Activated naive CD8-positive, alpha-beta T cell treated with anti-CD3 and anti-CD28 coated beads for 36 hours (primary cell): ENCODE measurements around the gene ZSWIM6. TPM values are rescaled to one million over a fixed set of nuclear protein-coding genes. Genes with fewer than 3 reads are reported as not detected.
A peak's percentile ranks its signal among the peaks of the same experiment; 100 is the strongest.

Source experiments
- DNase-seq: peaks from one replicate; pipeline ENCODE4 v3.0.0; 2021
- H3K27ac Mint-ChIP-seq: one replicate; pipeline ENCODE4 v1.8.0; 2022; ENCODE audit warnings: mild to moderate bottlenecking, moderate library complexity, mixed read lengths
- H3K27me3 Mint-ChIP-seq: one replicate; pipeline ENCODE4 v1.8.0; 2022; ENCODE audit warnings: mild to moderate bottlenecking, mixed read lengths
- H3K36me3 Mint-ChIP-seq: one replicate; pipeline ENCODE4 v1.8.0; 2021; ENCODE audit warnings: mild to moderate bottlenecking, mixed read lengths
- H3K4me1 Mint-ChIP-seq: one replicate; pipeline ENCODE4 v1.8.0; 2021; ENCODE audit warnings: mixed read lengths
- H3K4me3 Mint-ChIP-seq: one replicate; pipeline ENCODE4 v1.8.0; 2022; ENCODE audit warnings: mild to moderate bottlenecking, moderate library complexity, mixed read lengths
- H3K9me3 Mint-ChIP-seq: one replicate; pipeline ENCODE4 v1.8.0; 2022; ENCODE audit warnings: mixed read lengths
- total RNA-seq, 2 experiments: library from RNA; stranded (reverse); gene quantifications; one replicate each; pipeline ENCODE4 v1.2.3, GENCODE V29; 2021

ZSWIM6 gene
- total RNA-seq, 2 experiments from 2014 or later: 3.0 to 3.2 TPM

- no peak for DNase-seq
Measured at GRCh38 chr5:61301341-61302199, 30.5 kb upstream of the ZSWIM6 start.

DNA sequence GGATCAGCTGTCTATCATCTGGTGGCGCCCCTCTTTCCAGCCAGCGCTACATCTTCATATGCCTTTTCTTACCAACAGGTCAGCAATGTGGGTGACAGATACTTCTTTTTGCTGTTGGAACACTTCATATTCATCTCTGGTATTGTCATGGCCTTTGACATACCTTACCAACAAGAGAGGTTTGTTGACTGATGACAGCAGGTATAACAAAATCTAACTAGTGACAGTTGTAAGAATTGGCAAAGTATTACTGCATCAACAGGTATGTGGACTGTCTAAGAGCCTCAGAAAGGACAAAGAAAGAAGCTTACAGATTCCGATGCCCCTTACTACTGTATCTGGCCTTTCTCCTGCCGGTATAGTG is 29.9 kb upstream of the ZSWIM6 start:
- H3K4me1 Mint-ChIP-seq: peaks cover 17% of the 10 kb centered on the region
- no peaks in the 10 kb centered on the region for H3K9me3 Mint-ChIP-seq
- no peak overlapping the region for H3K27ac Mint-ChIP-seq
- H3K36me3 Mint-ChIP-seq: no peaks in the 10 kb centered on the region
- H3K27me3 Mint-ChIP-seq: peaks cover 4% of the 10 kb centered on the region
- no peak overlapping the region for H3K4me3 Mint-ChIP-seq
- DNase-seq: no peak

More at GRCh38 chr5:61301341-61302199, 30.5 kb upstream of the ZSWIM6 start:
- H3K4me3 Mint-ChIP-seq: no peak overlapping the region
- H3K27me3 Mint-ChIP-seq: peaks cover 4% of the 10 kb centered on the region
- H3K27ac Mint-ChIP-seq: no peak overlapping the region
- no peaks in the 10 kb centered on the region for H3K9me3 Mint-ChIP-seq
- H3K4me1 Mint-ChIP-seq: peaks cover 12% of the 10 kb centered on the region
- H3K36me3 Mint-ChIP-seq: no peaks in the 10 kb centered on the region

DNA sequence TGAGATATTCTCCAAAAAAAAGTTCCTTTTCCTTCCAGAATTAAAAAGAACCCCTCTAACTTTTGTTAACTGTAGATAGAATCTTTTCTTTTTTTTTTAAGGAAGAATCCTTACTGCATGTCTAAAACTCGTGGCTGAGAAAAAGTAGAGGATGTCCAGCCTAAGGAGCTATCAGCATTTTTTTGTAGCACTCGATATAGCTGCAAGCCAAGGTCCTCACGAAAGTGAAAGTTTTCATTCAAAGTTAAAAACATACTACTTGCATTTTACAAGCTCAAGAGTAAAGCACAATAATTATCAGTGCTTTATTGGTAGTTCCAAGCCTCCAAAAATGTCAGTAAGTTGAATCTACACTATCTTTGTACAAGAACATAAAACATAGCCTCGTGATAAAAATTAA is 28.7 kb upstream of the ZSWIM6 start:
- no peaks in the 10 kb centered on the region for H3K36me3 Mint-ChIP-seq
- no peak overlapping the region for H3K4me3 Mint-ChIP-seq
- peaks cover 17% of the 10 kb centered on the region for H3K4me1 Mint-ChIP-seq
- H3K9me3 Mint-ChIP-seq: no peaks in the 10 kb centered on the region
- no peak overlapping the region for H3K27ac Mint-ChIP-seq
- H3K27me3 Mint-ChIP-seq: peaks cover 10% of the 10 kb centered on the region
- DNase-seq: no peak

GRCh38 chr5:61304590-61305381 is 27.3 kb upstream of the ZSWIM6 start:
- DNase-seq: no peak
- peaks cover 21% of the 10 kb centered on the region for H3K27me3 Mint-ChIP-seq
- no peak overlapping the region for H3K27ac Mint-ChIP-seq
- H3K9me3 Mint-ChIP-seq: no peaks in the 10 kb centered on the region
- H3K4me3 Mint-ChIP-seq: no peak overlapping the region
- H3K36me3 Mint-ChIP-seq: no peaks in the 10 kb centered on the region
- peaks cover 17% of the 10 kb centered on the region for H3K4me1 Mint-ChIP-seq

DNA sequence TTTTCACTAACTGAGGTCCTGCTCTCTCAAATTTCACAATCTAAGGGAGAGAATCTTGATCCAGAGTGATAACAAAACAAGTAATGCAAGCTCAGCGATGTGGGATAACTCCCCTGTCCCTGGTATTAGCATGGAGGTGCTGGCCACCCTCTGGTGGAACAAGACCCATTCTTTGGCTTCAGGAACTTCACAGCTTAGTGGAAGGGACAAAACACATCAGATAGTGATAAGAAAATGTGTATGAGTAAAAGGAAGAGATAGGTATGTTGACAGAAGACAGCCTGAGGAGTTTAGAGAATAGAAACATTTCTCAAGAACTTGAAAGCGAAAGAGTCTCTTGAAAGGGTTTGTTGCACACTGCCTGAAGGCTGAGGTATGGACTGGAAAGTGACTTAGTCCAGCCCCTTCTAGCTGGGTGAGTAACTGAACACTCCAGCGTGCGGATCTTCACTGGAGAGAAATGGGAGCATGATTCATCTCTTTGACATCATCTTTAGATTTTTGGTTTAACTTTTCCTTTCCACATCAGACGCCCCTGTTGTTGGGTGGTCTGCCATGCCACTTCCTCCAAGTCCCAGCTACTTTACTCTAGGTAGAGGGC is 25.4 kb upstream of the ZSWIM6 start:
- H3K27me3 Mint-ChIP-seq: peaks cover 25% of the 10 kb centered on the region
- peak overlapping the region; percentile 2 for H3K4me3 Mint-ChIP-seq
- no peaks in the 10 kb centered on the region for H3K9me3 Mint-ChIP-seq
- H3K27ac Mint-ChIP-seq: peak overlapping the region; percentile 11
- DNase-seq: peak; percentile 18
- no peaks in the 10 kb centered on the region for H3K36me3 Mint-ChIP-seq
- H3K4me1 Mint-ChIP-seq: peaks cover 17% of the 10 kb centered on the region

DNA sequence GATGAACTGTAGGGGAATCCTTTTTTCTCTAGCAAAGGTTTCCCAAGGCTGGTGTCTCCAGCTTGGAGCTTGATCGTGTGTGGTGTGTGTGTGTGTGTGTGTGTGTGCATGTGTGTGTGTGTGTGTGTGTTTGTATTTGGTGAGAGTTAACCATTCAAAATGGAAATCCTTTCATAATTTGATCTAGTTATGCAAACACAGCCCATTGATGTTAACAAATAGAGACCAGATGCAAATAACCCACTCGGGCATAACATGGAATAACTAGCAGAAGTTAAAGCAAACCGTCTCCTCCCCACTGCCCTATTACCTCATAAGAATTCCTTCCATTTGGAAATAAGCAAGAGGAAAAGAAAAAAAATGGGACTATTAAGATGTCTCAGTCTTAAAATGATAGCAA is 24.9 kb upstream of the ZSWIM6 start:
- DNase-seq: no peak
- Mint-ChIP-seq H3K27ac (no peak overlapping the region), H3K36me3 (no peaks in the 10 kb centered on the region), H3K27me3 (peaks cover 25% of the 10 kb centered on the region), H3K4me3 (peak overlapping the region; percentile 2), H3K9me3 (no peaks in the 10 kb centered on the region), H3K4me1 (peaks cover 17% of the 10 kb centered on the region)

DNA sequence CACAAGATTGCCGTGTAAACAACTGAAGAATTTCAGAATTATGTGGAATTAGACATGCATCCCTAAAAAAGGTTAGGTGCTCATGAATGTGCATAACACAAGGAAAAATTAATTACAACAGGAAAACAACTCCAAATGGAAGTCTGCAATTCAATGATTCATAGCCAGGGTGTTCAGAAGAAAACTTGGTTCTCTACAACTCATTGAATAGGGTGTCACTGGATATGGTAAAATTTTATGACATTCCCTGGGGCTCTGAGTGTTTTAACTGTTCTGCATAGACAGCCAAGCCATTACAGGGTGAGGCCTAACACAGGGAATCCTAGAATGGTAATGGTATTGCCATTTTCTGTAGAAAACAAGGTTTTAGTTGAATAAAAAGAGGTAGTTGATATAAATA is 24.4 kb upstream of the ZSWIM6 start:
- Mint-ChIP-seq H3K27me3 (peaks cover 25% of the 10 kb centered on the region), H3K27ac (no peak overlapping the region), H3K9me3 (no peaks in the 10 kb centered on the region), H3K4me1 (peaks cover 17% of the 10 kb centered on the region), H3K4me3 (no peak overlapping the region), H3K36me3 (no peaks in the 10 kb centered on the region)
- DNase-seq: no peak

- peaks cover 25% of the 10 kb centered on the region for H3K27me3 Mint-ChIP-seq
- H3K36me3 Mint-ChIP-seq: no peaks in the 10 kb centered on the region
- peaks cover 10% of the 10 kb centered on the region for H3K4me1 Mint-ChIP-seq
- DNase-seq: no peak
- no peak overlapping the region for H3K27ac Mint-ChIP-seq
- no peak overlapping the region for H3K4me3 Mint-ChIP-seq
- no peaks in the 10 kb centered on the region for H3K9me3 Mint-ChIP-seq
Measured at GRCh38 chr5:61308712-61309111, 23.3 kb upstream of the ZSWIM6 start.

- H3K4me1 Mint-ChIP-seq: peaks cover 10% of the 10 kb centered on the region
Measured at GRCh38 chr5:61309115-61309514, 22.9 kb upstream of the ZSWIM6 start.

DNA sequence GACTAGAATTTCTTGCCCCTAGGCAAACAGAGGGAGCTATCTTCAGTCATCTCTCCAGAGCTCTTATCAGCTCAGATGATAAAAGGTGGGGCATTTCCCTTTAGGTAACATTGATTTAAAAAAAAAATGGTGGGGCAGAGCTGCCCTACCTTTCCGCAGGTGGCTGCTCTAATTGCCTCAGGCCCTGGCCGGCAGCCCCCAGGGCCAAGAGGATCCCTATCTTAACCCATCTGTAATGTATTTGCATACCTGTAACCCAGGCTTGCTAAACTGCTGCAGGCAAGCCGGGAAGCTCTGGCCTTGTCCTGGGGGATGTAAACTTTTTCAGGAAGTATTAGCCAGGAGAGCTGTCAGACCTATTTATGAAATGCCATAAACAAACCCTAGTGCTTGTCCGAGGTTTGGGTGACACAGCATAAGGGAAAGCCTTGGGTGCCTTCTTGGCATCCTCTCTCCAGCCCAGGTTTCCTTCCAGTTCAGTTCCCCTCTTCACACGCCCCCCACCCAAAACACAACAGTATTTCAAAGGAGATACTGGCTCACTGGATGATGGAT is 20.9 kb upstream of the ZSWIM6 start:
- no peaks in the 10 kb centered on the region for H3K9me3 Mint-ChIP-seq
- DNase-seq: no peak
- no peak overlapping the region for H3K4me3 Mint-ChIP-seq
- H3K36me3 Mint-ChIP-seq: no peaks in the 10 kb centered on the region
- peaks cover 8% of the 10 kb centered on the region for H3K4me1 Mint-ChIP-seq
- no peak overlapping the region for H3K27ac Mint-ChIP-seq
- H3K27me3 Mint-ChIP-seq: peaks cover 29% of the 10 kb centered on the region

More at GRCh38 chr5:61309115-61309514, 22.9 kb upstream of the ZSWIM6 start:
- Mint-ChIP-seq H3K4me3 (no peak overlapping the region), H3K9me3 (no peaks in the 10 kb centered on the region), H3K27me3 (peaks cover 25% of the 10 kb centered on the region), H3K36me3 (no peaks in the 10 kb centered on the region), H3K27ac (no peak overlapping the region)
- no peak for DNase-seq

GRCh38 chr5:61311836-61312808 is 19.9 kb upstream of the ZSWIM6 start:
- Mint-ChIP-seq H3K4me1 (no peaks in the 10 kb centered on the region), H3K27ac (no peak overlapping the region), H3K27me3 (peaks cover 29% of the 10 kb centered on the region), H3K36me3 (no peaks in the 10 kb centered on the region), H3K4me3 (no peak overlapping the region), H3K9me3 (no peaks in the 10 kb centered on the region)
- no peak for DNase-seq

DNA sequence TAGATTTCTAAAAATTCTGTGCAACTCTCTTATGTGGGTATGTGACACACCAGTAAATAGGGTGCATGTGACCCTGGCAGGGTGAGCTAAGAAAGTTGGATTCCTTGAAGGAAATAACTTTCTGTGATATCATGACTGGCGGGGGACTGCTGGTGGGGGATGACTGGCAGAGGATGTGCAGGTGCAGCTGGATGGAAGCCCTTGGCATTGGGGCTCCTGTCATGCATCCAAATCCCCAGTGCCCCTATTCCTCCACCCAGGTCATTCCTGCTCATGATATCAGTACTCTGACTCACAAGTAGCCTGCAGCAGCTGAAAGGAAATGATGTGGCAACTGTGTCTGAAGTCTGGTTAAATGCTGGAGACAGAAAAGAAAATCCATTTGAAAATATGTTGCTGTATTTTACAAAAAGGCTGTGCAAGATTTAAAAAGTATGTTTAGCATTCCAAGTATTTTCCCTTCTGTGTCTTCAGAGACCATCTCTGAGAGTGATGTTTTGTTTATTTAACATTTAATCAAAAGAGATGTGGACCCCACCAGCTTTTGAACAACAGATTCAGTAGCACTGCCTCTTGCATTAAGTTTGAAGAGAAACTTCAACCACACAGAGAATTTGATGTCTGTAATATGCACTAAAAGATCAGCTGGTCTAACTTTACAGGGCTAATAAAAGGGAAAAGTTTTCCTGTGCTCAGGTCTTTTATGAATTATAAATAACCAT is 17.9 kb upstream of the ZSWIM6 start:
- no peak overlapping the region for H3K4me3 Mint-ChIP-seq
- peaks cover 16% of the 10 kb centered on the region for H3K27me3 Mint-ChIP-seq
- no peak for DNase-seq
- no peaks in the 10 kb centered on the region for H3K36me3 Mint-ChIP-seq
- H3K9me3 Mint-ChIP-seq: no peaks in the 10 kb centered on the region
- H3K4me1 Mint-ChIP-seq: peaks cover 2% of the 10 kb centered on the region
- H3K27ac Mint-ChIP-seq: no peak overlapping the region

- peaks cover 9% of the 10 kb centered on the region for H3K4me1 Mint-ChIP-seq
- no peaks in the 10 kb centered on the region for H3K36me3 Mint-ChIP-seq
- H3K4me3 Mint-ChIP-seq: no peak overlapping the region
- H3K27me3 Mint-ChIP-seq: peaks cover 8% of the 10 kb centered on the region
- H3K27ac Mint-ChIP-seq: no peak overlapping the region
- H3K9me3 Mint-ChIP-seq: no peaks in the 10 kb centered on the region
- DNase-seq: no peak
Measured at GRCh38 chr5:61318376-61318775, 13.7 kb upstream of the ZSWIM6 start.
